T-helper 2 cell (primary cell): Measurements from ENCODE around the gene PPIG.
"Not testable (repeated sequence)": the region's sequence is repeated elsewhere in the genome, so short reads cannot be mapped to it uniquely, and the experiment has no call there.

Experiments used
- DNase-seq, 5 experiments: peaks; one replicate each; pipeline versions ENCODE4 v3.0.0 to v3.0.0-alpha.2; 2012 to 2022

Gene PPIG

GRCh38 chr2:169664978-169665930 lies 81.1 kb downstream of the PPIG start:
- peak in 1 of 5 experiments; percentile 74 for DNase-seq

GRCh38 chr2:169667583-169667982 lies 83.4 kb downstream of the PPIG start:
- peak in 1 of 5 experiments; percentile 14 for DNase-seq

DNA sequence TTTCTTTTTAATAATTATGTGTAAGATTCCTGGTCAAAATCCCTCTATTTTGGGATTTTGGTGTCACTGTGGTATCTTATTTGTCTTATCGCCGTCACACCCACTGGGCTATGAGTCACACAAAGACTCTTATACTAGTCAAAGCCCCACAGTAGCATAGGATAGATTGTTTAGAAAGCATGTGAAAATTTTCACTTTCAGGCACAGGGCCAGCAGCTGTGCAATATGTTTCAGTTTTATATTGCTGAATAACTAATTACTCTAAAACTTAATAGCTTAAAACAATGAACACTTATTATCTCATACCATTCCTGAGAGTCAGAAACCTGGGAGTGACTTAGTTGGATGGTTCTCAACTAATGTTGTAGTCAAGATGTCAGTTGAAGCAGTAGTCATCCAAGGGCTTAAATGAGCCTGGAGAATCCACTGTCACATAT lies 86.1 kb downstream of the PPIG start:
- DNase-seq: no peak

DNA sequence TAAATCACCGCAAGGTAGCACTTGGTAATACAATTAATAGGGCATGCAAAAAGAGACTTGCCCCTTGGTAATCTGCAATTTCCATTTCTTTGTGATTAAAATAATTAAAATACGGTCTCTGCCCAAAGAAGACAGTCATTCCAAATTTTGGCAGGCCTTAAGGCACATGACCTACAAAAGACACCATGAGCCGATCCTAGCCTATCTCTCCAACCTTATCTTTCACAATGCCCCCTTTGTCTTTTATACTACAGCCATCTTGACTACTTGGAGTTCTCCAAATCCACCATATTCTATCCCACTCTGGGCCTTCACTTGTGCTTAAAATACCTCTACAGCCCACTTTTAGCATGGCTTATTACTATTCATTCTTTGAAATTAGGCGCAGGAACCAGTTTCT lies 86.8 kb downstream of the PPIG start:
- DNase-seq: no peak

- no peak for DNase-seq
Measured at GRCh38 chr2:169672406-169672805, 88.3 kb downstream of the PPIG start.

- no peak for DNase-seq
Measured at GRCh38 chr2:169673106-169673505, 89.0 kb downstream of the PPIG start.

- no peak for DNase-seq
Measured at GRCh38 chr2:169673921-169674320, 89.8 kb downstream of the PPIG start.

GRCh38 chr2:169676357-169676756 lies 92.2 kb downstream of the PPIG start:
- no peak for DNase-seq

DNA sequence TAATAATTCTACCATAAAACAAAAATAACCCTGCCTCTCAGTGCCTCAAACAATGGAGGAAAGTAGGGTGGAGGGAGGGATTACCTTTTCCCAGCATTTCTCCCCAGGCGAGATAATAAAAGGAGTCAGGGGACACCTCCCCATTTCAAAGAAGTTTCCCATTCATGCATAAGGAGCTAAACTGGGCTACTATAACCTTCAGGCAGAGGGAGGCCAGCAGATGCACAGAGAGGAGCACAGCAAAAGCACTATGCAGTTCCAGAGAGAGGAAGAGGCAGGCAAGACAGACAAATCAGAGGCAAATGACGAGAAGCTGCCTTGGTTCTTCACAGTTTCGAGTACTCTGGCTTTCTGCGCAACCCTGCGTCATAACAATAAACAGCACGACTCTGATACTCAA lies 92.7 kb downstream of the PPIG start:
- DNase-seq: no peak

DNA sequence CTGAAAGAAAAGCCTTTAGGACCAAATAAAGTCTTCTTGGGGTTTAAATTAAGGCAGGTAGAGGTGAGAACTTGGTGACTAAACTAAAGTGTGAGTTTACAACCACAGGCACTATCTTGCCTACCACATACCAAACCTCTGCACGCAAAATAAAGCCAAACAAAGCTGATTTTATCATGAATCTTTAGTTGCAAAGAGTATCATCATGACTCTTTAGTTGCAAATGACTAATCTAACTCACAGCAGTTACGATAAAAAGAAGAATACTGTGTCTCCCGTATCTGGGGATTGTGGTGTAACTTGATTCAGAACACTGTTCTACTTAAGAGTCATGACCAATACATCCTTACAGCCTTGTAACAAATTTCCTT lies 98.9 kb downstream of the PPIG start:
- DNase-seq: peak in 2 of 5 experiments; percentile 73 to 97

- DNase-seq: peak in 1 of 5 experiments; percentile 73
Measured at GRCh38 chr2:169683425-169684134, 99.4 kb downstream of the PPIG start.

- no peak for DNase-seq
Measured at GRCh38 chr2:169684135-169684565, 100.0 kb downstream of the PPIG start.

- not testable (repeated sequence) for DNase-seq
Measured at GRCh38 chr2:169684712-169685111, 100.6 kb downstream of the PPIG start.

DNA sequence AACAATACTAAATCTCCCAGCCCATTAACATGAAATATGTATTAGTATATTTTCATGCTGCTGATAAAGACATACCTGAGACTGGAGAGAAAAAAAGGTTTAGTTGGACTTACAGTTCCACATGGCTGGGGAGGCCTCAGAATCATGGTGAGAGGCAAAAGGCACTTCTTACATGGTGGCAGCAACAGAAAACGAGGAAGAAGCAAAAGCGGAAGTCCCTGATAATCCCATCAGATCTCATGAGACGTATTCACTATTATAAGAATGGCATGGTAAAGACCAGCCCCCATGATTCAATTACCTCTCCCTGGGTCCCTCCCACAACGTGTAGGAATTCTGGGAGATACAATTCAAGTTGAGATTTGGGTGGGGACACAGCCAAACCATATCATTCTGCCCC lies 102.7 kb downstream of the PPIG start:
- not testable (repeated sequence) for DNase-seq

DNA sequence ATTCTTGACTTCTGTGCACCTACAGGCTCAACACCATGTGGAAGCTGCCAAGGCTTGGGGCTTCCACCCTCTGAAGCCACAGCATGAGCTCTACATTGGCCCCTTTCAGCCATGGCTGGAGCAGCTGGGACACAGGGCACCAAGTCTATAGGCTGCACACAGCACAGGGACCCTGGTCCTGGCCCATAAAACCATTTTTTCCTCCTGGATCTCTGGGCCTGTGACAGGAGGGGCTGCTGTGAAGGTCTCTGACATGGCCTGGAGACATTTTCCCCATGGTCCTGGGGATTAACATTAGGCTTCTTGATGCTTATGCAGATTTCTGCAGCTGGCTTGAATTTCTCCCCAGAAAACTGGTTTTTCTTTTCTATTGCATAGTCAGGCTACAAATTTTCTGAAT lies 103.8 kb downstream of the PPIG start:
- not testable (repeated sequence) for DNase-seq

DNA sequence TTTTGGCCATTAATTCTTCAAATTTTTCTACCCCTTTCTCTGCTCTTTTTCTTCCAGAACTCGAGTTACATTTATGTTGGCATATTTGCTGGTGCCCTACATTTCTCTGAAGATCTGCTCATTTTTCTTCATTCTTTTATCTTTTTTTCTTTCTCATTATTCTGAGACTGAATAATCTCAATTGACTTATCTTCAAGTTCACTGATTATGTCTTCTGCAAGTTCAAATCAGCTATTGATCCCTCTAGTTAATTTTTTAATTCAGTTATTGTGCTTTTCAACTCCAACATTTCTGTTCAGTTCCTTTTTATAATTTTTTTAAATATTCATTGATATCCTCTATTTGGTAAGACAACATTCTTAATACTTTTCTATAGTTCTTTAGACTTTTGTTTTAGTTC lies 106.8 kb downstream of the PPIG start:
- DNase-seq: no peak
